ENCODE data around the gene CTF1. TPM values are rescaled to one million over a fixed set of nuclear protein-coding genes. Genes with fewer than 3 reads are reported as not detected.

The CTF1 gene
- total RNA-seq, 1 donor from 2014 or later: 6.5 TPM

DNA sequence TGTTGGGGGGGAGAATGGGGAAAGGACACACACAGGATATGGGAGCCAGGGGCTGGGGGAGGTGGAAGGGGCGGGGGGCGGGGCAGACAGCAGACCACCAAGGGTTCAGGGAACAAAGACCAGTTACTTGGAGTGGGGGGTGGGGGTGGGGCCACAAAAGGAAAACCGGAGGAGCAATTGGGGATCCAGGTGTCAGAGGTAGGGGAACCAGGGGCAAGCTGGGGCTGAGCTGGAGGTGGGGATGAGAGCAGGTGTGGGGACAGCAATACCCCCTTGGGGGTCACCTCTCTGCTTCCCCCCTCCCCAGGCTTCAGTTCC is 51.1 kb downstream of the CTF1 start:
- intact Hi-C loops (cut with DNase I): no loop called here
- no peak for ATAC-seq (ENCODE audit: poor library complexity)
- DNase-seq: peak; percentile 41

DNA sequence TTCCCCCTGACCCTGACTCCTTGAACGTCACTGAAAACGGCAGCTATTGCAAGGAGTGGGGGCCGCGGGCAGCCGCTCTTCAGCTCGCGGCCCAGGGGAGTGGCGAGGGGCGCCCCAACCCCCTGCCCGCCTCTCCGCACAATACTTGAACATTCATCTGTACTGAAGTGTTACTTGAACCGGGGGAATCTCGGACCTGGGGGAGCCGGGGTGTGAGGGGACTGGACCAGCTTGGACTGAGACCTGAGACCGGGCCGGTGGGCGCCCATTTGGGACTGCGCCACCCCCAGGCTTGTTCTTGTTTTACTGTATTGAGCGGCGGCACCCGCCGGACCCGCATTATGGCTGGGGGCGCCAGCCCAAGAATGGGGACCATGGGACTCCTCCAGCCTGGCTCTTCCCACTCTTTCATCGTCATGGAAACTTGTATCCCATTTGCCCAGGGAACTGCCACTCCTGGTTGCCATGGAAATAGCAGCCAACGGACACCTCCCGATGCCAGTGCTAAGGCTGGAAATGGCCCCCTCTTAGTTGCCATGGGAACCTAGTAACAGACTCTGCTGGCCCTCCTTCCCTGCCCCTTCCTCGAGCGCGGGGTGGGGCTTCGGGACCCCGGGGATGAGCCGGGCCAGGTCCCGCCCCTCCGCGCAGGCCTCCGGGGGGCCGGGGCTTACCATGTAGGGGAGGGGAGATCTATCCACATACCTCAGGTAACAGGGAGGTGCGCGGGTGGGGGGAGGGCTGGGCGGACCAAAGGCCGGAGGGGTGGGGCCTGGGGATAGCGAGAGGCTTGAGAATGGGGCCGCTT is 51.6 kb downstream of the CTF1 start:
- ATAC-seq (ENCODE audit: poor library complexity) (peak; percentile 49), DNase-seq (peak; percentile 84)

DNA sequence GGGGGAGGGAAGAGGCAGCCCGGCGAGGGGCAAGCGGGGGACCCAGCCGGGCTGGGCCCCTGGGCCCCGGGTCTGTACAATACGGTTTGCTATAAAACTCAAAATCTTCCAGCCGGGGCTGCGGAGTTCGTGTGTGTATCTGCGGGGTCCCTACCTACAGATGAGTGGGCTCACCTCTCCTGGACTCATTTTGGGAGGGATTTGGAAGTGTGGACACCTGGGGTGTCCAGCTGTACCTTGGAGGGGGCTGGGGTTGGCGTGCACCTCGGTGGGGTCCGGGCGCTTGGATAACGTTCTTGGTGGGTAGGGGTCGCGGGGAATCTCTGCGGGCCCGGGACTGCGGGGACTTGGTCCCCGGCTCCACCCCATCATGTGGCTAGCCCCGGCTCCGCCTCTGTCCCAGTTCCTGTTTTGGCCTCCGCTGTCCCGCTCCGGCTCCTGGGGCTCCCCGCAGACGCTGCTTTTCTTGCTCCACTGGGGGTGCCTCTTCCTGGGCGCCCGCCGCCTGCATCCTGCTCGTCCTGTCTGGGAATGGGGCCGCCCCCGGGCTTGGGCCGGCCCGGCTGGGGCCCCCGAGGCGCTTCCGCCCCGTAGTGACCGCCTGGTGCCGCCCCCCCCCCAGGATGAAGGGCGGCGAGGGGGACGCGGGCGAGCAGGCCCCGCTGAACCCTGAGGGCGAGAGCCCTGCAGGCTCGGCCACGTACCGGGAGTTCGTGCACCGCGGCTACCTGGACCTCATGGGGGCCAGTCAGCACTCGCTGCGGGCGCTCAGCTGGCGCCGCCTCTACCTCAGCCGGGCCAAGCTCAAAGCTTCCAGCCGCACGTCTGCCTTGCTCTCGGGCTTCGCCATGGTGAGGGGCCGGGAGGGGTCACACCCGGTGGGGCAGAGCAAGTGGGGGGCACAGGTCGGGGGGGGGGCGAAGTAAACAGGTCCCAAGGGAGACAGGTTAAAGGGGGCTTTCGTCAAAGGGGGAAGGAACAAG is 52.5 kb downstream of the CTF1 start, which contains the start of gene ORAI3:
TSS of gene ORAI3 (plus strand) at position 402 of the 983 bp plus-strand sequence. CDS start at position 624, 222 bp downstream.
- intact Hi-C loops (cut with DNase I): no loop called here
- DNase-seq (peak; percentile 90), ATAC-seq (ENCODE audit: poor library complexity) (peak; percentile 78)

More for the DNA sequence above, 51.6 kb downstream of the CTF1 start:
- intact Hi-C loops (cut with DNase I): no loop called here

DNA sequence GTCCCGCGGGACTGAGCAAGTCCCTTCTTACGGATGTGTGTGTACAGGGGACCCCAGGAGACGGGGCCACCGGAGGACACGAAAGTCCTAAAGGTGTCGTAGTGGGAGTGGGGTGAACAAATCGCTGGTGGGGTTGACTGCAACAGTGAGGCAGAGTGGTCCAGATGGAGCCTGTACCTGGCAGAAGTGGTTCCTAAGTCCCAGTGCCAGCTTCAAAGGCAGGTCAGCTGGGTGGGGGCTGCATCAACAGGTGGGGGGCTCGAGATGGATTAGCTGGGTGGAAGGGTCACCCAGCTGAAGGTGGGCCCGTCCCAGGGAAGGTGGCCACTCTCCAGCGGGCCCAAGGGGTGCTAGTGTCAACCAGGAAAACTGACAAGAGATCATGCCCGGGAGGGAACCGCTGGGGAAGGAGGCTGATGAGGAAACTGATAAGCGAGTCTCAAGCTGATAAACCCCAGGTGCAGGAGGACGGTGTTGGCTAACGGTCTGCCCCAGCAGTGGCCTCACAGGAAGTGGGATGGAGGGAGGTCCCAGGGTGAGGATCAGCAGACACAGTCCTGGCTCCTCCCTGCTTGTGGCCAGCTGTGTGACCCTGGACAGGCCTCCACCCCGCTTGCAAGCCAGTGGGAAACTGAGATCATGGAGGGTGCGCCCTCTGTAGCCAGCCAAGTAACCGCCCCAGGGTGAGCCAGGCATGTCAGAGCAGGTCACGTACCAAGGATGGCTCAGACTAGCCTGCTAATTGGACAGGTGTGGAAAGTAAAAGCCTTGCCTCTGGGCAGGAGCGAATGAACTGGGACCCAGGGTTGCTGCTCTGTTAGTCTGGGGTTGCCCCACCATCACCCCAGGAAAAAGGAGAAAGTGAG is 53.5 kb downstream of the CTF1 start:
- intact Hi-C loops (cut with DNase I): no loop called here
- ATAC-seq (ENCODE audit: poor library complexity): peak; percentile 58
- DNase-seq: peak; percentile 92

DNA sequence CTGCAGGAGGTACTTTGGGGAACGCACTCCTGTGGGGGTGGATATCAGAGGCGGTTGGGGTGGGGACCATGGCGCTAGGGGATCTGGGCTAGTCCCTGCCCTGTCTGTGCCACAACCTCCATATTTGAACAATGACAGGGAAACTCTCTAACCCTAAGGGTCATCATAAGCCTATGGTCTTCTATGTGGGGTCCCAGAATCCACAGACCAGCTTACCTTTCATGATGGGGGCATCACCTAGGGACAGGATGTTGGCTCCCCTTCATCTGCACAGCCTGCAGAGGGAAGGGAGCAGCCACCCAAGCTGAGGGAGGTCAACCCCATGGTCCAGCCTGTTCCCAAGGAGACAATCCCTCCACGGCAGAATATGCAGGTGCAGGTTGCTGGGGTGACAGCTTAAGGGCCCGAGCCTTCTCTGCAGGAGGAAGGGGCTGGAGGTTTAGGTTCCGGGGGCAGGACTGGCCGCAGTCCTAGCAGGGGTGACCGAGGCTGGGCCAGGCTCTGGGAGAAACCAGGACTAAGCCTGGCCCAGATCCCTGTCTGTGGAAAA is 54.2 kb downstream of the CTF1 start:
- intact Hi-C loops (cut with DNase I): no loop called here
- no peak for ATAC-seq (ENCODE audit: poor library complexity)
- DNase-seq: no peak

DNA sequence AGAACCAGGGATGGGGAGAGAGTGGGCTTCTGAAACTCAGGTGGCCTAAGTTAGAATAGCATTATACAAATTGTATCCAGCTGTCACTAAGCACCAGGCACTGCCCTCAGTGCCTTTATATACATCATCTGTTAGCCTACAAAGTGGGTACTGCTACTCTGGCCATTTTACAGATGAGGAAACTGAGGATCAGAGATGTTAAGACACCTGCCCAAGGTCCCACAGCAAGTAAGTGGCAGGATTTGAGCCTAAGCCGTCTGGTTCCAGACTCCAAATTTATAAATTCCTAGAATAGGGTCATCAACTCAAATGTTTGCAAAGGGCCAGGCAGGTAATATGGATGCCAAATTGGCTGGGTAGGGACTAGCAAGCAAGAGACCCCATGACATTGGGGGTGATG is 54.8 kb downstream of the CTF1 start:
- intact Hi-C loops (cut with DNase I): no loop called here
- DNase-seq (no peak), ATAC-seq (ENCODE audit: poor library complexity) (no peak)

DNA sequence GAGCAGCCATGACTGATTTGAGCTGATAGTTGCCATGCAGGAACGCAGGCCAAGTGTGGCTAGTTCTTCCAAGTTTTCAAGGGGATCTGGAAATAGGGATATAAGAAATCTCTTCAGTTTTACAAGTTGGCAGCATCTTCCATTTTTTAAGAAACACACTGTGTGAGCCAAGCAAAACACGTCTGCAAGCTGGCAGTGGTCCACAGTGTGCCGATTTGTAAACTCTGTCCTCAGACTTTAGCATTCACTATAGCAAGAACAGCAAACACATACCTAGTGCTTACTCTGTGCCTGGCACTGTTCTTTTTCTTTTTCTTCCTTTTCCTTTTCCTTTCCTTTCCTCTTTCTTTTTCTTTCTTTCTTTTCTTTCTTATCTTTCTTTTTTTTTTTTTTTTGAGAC is 55.3 kb downstream of the CTF1 start:
- ATAC-seq (ENCODE audit: poor library complexity): no peak
- intact Hi-C loops (cut with DNase I): no loop called here
- peak; percentile 84 for DNase-seq

DNA sequence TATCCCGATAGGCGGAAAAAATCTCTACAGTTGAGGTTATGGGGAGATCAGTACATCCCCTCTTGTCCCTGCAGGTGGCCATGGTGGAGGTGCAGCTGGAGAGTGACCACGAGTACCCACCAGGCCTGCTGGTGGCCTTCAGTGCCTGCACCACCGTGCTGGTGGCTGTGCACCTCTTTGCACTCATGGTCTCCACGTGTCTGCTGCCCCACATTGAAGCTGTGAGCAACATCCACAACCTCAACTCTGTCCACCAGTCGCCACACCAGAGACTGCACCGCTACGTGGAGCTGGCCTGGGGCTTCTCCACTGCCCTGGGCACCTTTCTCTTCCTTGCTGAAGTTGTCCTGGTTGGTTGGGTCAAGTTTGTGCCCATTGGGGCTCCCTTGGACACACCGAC is 56.7 kb downstream of the CTF1 start:
- ATAC-seq (ENCODE audit: poor library complexity) (no peak), DNase-seq (no peak)
- intact Hi-C loops (cut with DNase I): no loop called here

Small RNA genes lying within 50 kb of the gene (microRNA-seq; reads per million reads assigned to microRNA genes)
- gene MIR4519 (not detected), gene MIR762 (not detected)

Other genes with a start within 250 kb of the CTF1 start
- 18.9 TPM for gene PRR14, start 245.7 kb upstream of the CTF1 start, total RNA-seq
- 28.3 TPM for gene FBRS, start 238.2 kb upstream of the CTF1 start, total RNA-seq
- 36.7 TPM for gene SRCAP, start 197.4 kb upstream of the CTF1 start, total RNA-seq
- 13.4 TPM for gene PHKG2, start 148.2 kb upstream of the CTF1 start, total RNA-seq
- gene CFAP119, start 134.6 kb upstream of the CTF1 start, total RNA-seq: 0.46 TPM
- gene RNF40, start 134.3 kb upstream of the CTF1 start, total RNA-seq: 29.4 TPM
- gene ZNF629, start 109.4 kb upstream of the CTF1 start, total RNA-seq: 16.5 TPM
- 28.8 TPM for gene BCL7C, start 2.5 kb upstream of the CTF1 start, total RNA-seq
- 4.7 TPM for gene FBXL19, start 27.0 kb downstream of the CTF1 start, total RNA-seq
- gene ORAI3, start 52.5 kb downstream of the CTF1 start, total RNA-seq: 9.5 TPM
- 6.9 TPM for gene SETD1A, start 61.1 kb downstream of the CTF1 start, total RNA-seq
- gene HSD3B7, start 88.6 kb downstream of the CTF1 start, total RNA-seq: 6.7 TPM
- 0.48 TPM for gene STX1B, start 114.0 kb downstream of the CTF1 start, total RNA-seq
- 39.5 TPM for gene STX4, start 136.9 kb downstream of the CTF1 start, total RNA-seq
- gene ZNF668, start 177.6 kb downstream of the CTF1 start, total RNA-seq: 4.4 TPM
- 8.3 TPM for gene ZNF646, start 177.8 kb downstream of the CTF1 start, total RNA-seq
- 0.81 TPM for gene PRSS53, start 192.3 kb downstream of the CTF1 start, total RNA-seq
- 40.0 TPM for gene VKORC1, start 198.2 kb downstream of the CTF1 start, total RNA-seq
- gene BCKDK, start 211.8 kb downstream of the CTF1 start, total RNA-seq: 84.3 TPM
- gene KAT8, start 221.1 kb downstream of the CTF1 start, total RNA-seq: 60.3 TPM
- gene PRSS8, start 239.1 kb downstream of the CTF1 start, total RNA-seq: not detected

All from Right ventricle myocardium superior (tissue), 1 donor.